HepG2 (cell line): ENCODE measurements around the gene RASGRF1. TPM values are rescaled to one million over a fixed set of nuclear protein-coding genes. Genes with fewer than 3 reads are reported as not detected.

Experiments
- ATAC-seq: fragments of 200-7000 bp; cut with Tn5 transposase; 3 replicates; pipeline ENCODE4 v1.9.1; 2020; ENCODE audit warnings: mild to moderate bottlenecking, moderate library complexity
- BruUV-seq: library from RNA; stranded (reverse); fragments of 400-500 nt; replicated peaks from 2 replicates; lab custom pipeline; 2021; lab: Mats Ljungman, UMichigan
- CTCF ChIA-PET: fragments of 300-600 bp; formaldehyde crosslinking; extraction: SDS; loops from one replicate; lab custom pipeline; 2021; ENCODE audit warnings: low total read pairs, inconsistent platforms, low intra/inter-chr PET ratio; lab: Yijun Ruan, JAX
- POLR2A ChIA-PET: fragments of 350-600 bp; sonication (Branson Sonifier 250); formaldehyde crosslinking; loops from one replicate; lab custom pipeline; 2020; ENCODE audit warnings: antibody characterized with exemption, inconsistent platforms; lab: Yijun Ruan, JAX
- DNase-seq: peaks from one replicate; pipeline ENCODE4 v3.0.0-alpha.2; 2015; ENCODE audit warnings: low spot score
- FAIRE-seq: peaks from 3 replicates; lab custom pipeline; 2011; peaks lifted over from hg19 to GRCh38; lab: Jason Lieb, UNC
- H2AFZ ChIP-seq: one replicate; pipeline ENCODE4 v1.6.1; 2011; ENCODE audit warnings: low read length, inconsistent platforms
- H3K27ac ChIP-seq: fragments of 300-600 bp; 3 replicates; pipeline ENCODE4 v1.8.0; 2011; ENCODE audit warnings: mixed run types, mild to moderate bottlenecking, mixed read lengths, low read length, inconsistent platforms; ENCODE audit not compliant: insufficient read depth; ENCODE audit errors: extremely low read length
- H3K27me3 ChIP-seq, 2 experiments: fragments of 200-600 bp in 1 of 2; 2 replicates in 1 of 2; 3 replicates in 1 of 2; pipeline versions ENCODE4 v1.6.0 to v1.8.0; 2011; ENCODE audit warnings: low read length in 2 of 2, mild to moderate bottlenecking in 2 of 2, moderate library complexity in 2 of 2, inconsistent platforms in 1 of 2; ENCODE audit not compliant: insufficient read depth in 2 of 2, control insufficient read depth in 1 of 2
- H3K36me3 ChIP-seq, 2 experiments: fragments of 200-600 bp in 1 of 2; replicated peaks in 1 of 2; 2 replicates in 1 of 2; 3 replicates in 1 of 2; pipeline versions ENCODE4 v1.5.1 to v1.8.0; 2011; ENCODE audit warnings: low read length in 2 of 2, inconsistent platforms in 1 of 2; ENCODE audit not compliant: insufficient read depth in 2 of 2, control insufficient read depth in 1 of 2
- H3K4me1 ChIP-seq: 2 replicates; pipeline ENCODE4 v1.5.1; 2012; ENCODE audit warnings: low read length, inconsistent platforms; ENCODE audit not compliant: insufficient read depth
- H3K4me2 ChIP-seq: 2 replicates; pipeline ENCODE4 v1.6.0; 2011; ENCODE audit warnings: low read depth, low read length, inconsistent platforms
- H3K4me3 ChIP-seq, 3 experiments: fragments of 200-600 bp in 1 of 3; sonication (generic), shearing (Covaris generic) in 1 of 3; replicated peaks in 1 of 3; 2 replicates each; pipeline ENCODE4 v1.5.1; 2011 to 2016; ENCODE audit warnings: low read length in 3 of 3, inconsistent platforms in 2 of 3, low read depth in 2 of 3, mild to moderate bottlenecking in 2 of 3, control low read depth in 1 of 3, mixed read lengths in 1 of 3; ENCODE audit not compliant: insufficient read depth in 1 of 3
- H3K79me2 ChIP-seq: one replicate; pipeline ENCODE4 v1.6.1; 2011; ENCODE audit warnings: low read length, inconsistent platforms; ENCODE audit not compliant: insufficient read depth
- H3K9ac ChIP-seq: 2 replicates; pipeline ENCODE4 v1.6.0; 2011; ENCODE audit warnings: mild to moderate bottlenecking, low read depth, low read length, inconsistent platforms; ENCODE audit not compliant: insufficient read depth
- H3K9me3 ChIP-seq: 2 replicates; pipeline ENCODE4 v1.5.1; 2012; ENCODE audit warnings: mild to moderate bottlenecking, low read length
- H4K20me1 ChIP-seq: 2 replicates; pipeline ENCODE4 v1.6.0; 2011; ENCODE audit warnings: inconsistent platforms, mild to moderate bottlenecking, low read length, moderate library complexity; ENCODE audit not compliant: insufficient read depth
- CHD2 ChIP-seq: IDR thresholded peaks from 2 replicates; pipeline ENCODE4 v1.6.1; 2011; ENCODE audit warnings: low read depth, low read length, improper control_type of control experiment
- GATAD2A ChIP-seq: IDR thresholded peaks from 2 replicates; pipeline ENCODE4 v1.6.1; 2016
- HIC2 ChIP-seq: sonication (generic); formaldehyde crosslinking; IDR thresholded peaks from 2 replicates; pipeline ENCODE4 v1.9.0; 2022; ENCODE audit warnings: low read depth, missing genetic modification reagents
- ZBTB21 ChIP-seq: sonication (generic); formaldehyde crosslinking; IDR thresholded peaks from 2 replicates; pipeline ENCODE4 v1.4.0; 2020; ENCODE audit warnings: missing genetic modification reagents
- ZNF367 ChIP-seq: sonication (generic); formaldehyde crosslinking; IDR thresholded peaks from 2 replicates; pipeline ENCODE4 v1.4.0; 2020; ENCODE audit warnings: missing genetic modification reagents, borderline replicate concordance
- WGBS: methylation state at CpG from one replicate; pipeline ENCODE4 v1.1.6; 2017; ENCODE audit warnings: low lambda C conversion rate; 5-methylcytosine and 5-hydroxymethylcytosine counted together
- in situ Hi-C: cut with HindIII; loops from 2 replicates; pipeline ENCODE4 v1.10.0; 2017; ENCODE audit warnings: low pct_unique_long_range_greater_than_20kb; ENCODE audit not compliant: extremely low pct_ligation_motif_present
- intact Hi-C: fragments of 100-400 bp; cut with micrococcal nuclease; formaldehyde crosslinking; loops from one replicate; pipeline ENCODE4 v1.10.0; 2022; ENCODE audit not compliant: unreplicated experiment
- polyA plus RNA-seq, 8 experiments: library from polyadenylated mRNA; depleted of rRNA in 3 of 8; stranded (reverse) in 7 of 8; unstranded in 1 of 8; fragments of >200 nt; fragmentation: Illumina TruSeq in 4 of 8; extraction: Trizol in 4 of 8; gene quantifications; 2 replicates each; pipeline versions ENCODE4 v1.2.1 to v1.2.3, GENCODE V29; 2011 to 2016; ENCODE audit warnings: low read depth in 4 of 8, missing spikeins in 1 of 8, mixed read lengths in 1 of 8; ENCODE audit not compliant: insufficient read depth in 1 of 8
- total RNA-seq, 5 experiments: library from RNA; depleted of rRNA; stranded (reverse); fragments of >200 nt; fragmentation: Illumina TruSeq; extraction: Trizol; gene quantifications; 2 replicates each; pipeline ENCODE4 v1.2.3, GENCODE V29; 2016; ENCODE audit warnings: low read depth in 1 of 5
- TF ChIP-seq, protein P1 (sequence below): sonication (generic); formaldehyde crosslinking; IDR thresholded peaks from 2 replicates; pipeline ENCODE4 v1.5.0; 2020; ENCODE audit warnings: missing genetic modification reagents
- TF ChIP-seq, protein P2 (sequence below): sonication (generic); formaldehyde crosslinking; IDR thresholded peaks from 2 replicates; pipeline ENCODE4; 2020; ENCODE audit warnings: missing genetic modification reagents, mild to moderate bottlenecking, borderline replicate concordance

Gene RASGRF1
- total and polyA plus RNA-seq, 2 of the 13 experiments (the other 11 are each of a cell fraction or from before 2014, with no cell fraction given), result 0.55 to 3.0 TPM

DNA sequence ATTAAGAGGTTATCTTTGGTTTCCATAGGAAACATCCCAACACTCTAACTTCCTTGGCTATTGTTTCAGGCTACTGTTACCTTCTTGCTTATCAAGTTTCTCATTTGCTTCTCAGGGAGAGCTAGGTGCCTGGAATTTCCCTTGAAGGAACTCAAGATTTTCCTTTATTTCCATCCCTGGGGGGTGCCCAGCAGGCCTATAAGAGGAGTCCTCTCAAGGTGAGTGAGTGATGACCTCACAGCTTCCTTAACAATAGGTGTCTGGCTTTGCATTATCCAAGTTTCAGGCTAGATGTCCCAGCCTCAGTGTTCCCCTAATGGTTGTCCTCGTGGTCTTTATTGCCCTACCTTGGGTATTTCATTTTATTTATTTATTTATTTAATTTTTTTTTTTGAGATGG is 133.6 kb downstream of the RASGRF1 start (continued):
- TF ChIP-seq HIC2 (no peak), ZNF367 (CRISPR knock-in tag) (no peak), ZBTB21 (CRISPR knock-in tag) (no peak), CHD2 (no peak), GATAD2A (CRISPR knock-in tag) (no peak)

DNA sequence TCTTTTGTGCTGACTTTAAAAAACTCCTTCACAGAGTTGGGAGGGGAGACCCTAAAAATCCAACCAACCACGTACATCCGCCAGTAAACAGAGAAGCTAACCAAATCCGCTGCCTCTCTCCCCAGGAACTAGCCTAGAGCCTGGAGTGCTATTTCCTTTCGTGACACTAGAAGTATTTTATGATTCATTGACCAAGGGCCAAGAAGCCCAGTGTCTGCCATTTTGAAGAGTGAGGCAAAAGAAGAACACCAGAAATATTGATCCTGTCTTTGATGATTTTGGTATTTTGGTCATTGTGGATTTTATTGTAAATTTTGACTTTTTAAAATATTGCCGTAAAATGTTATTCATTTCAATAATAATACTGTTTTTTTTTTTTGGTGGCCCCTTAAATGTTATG is 135.2 kb downstream of the RASGRF1 start:
- H3K9me3 ChIP-seq, result no peaks in the 10 kb centered on the region
- 87% methylated on average over 5 of the region's 5 CpGs for WGBS
- H3K4me2 ChIP-seq, result no peak overlapping the region
- no TSS peak for BruUV-seq
- no peaks in the 10 kb centered on the region for H4K20me1 ChIP-seq
- FAIRE-seq, result no peak
- ATAC-seq, result no peak
- in situ Hi-C loops (no loop called here), intact Hi-C loops (no loop called here)
- H3K36me3 ChIP-seq, result no peaks in the 10 kb centered on the region
- H3K9ac ChIP-seq, result no peak overlapping the region
- no peak overlapping the region for H3K27ac ChIP-seq
- peaks cover 40% of the 10 kb centered on the region for H3K4me1 ChIP-seq
- TF ChIP-seq, protein P1, sequence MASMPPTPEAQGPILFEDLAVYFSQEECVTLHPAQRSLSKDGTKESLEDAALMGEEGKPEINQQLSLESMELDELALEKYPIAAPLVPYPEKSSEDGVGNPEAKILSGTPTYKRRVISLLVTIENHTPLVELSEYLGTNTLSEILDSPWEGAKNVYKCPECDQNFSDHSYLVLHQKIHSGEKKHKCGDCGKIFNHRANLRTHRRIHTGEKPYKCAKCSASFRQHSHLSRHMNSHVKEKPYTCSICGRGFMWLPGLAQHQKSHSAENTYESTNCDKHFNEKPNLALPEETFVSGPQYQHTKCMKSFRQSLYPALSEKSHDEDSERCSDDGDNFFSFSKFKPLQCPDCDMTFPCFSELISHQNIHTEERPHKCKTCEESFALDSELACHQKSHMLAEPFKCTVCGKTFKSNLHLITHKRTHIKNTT (CRISPR knock-in tag), result no peak
- TF ChIP-seq, protein P2, sequence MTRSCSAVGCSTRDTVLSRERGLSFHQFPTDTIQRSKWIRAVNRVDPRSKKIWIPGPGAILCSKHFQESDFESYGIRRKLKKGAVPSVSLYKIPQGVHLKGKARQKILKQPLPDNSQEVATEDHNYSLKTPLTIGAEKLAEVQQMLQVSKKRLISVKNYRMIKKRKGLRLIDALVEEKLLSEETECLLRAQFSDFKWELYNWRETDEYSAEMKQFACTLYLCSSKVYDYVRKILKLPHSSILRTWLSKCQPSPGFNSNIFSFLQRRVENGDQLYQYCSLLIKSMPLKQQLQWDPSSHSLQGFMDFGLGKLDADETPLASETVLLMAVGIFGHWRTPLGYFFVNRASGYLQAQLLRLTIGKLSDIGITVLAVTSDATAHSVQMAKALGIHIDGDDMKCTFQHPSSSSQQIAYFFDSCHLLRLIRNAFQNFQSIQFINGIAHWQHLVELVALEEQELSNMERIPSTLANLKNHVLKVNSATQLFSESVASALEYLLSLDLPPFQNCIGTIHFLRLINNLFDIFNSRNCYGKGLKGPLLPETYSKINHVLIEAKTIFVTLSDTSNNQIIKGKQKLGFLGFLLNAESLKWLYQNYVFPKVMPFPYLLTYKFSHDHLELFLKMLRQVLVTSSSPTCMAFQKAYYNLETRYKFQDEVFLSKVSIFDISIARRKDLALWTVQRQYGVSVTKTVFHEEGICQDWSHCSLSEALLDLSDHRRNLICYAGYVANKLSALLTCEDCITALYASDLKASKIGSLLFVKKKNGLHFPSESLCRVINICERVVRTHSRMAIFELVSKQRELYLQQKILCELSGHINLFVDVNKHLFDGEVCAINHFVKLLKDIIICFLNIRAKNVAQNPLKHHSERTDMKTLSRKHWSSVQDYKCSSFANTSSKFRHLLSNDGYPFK, result 0 out of 2 replicates have a peak, but pooled peaks have one; percentile 40
- no peaks in the 10 kb centered on the region; a peak in 1 of 5 replicates for H3K27me3 ChIP-seq
- H3K79me2 ChIP-seq, result no peaks in the 10 kb centered on the region
- no peak for DNase-seq
- POLR2A ChIA-PET, result no interaction called here
- CTCF ChIA-PET, result no interaction called here
- no peak overlapping the region for H2AFZ ChIP-seq
- no peak overlapping the region for H3K4me3 ChIP-seq
